ENCODE measurements around the gene FAM168A. TPM values are rescaled to one million over a fixed set of nuclear protein-coding genes. Genes with fewer than 3 reads are reported as not detected.

FAM168A gene
- total RNA-seq, 1 donor from 2014 or later: 19.3 TPM

- peaks cover 10% of the 10 kb centered on the region for H3K36me3 Mint-ChIP-seq
- no peak overlapping the region for H3K4me3 Mint-ChIP-seq
- Histone ChIP-seq H3K27ac (no peak overlapping the region), H3K4me2 (no peak overlapping the region), H2AFZ (replicated peaks) (no peak overlapping the region), H3K27me3 (no peaks in the 10 kb centered on the region), H3K9me3 (ENCODE audit: low read depth) (no peaks in the 10 kb centered on the region), H3K4me1 (peaks cover 15% of the 10 kb centered on the region), H3K4me3 (no peak overlapping the region), H3K9ac (no peak overlapping the region), H4K20me1 (ENCODE audit: low read depth) (peaks cover 17% of the 10 kb centered on the region), H3K36me3 (no peaks in the 10 kb centered on the region), H3K79me2 (ENCODE audit: low read depth) (no peaks in the 10 kb centered on the region), H3F3A (ENCODE audit: low read depth) (peaks cover 19% of the 10 kb centered on the region)
- H3K27me3 Mint-ChIP-seq (ENCODE audit: insufficient read depth, low read depth): peaks cover 7% of the 10 kb centered on the region
- H3K9me3 Mint-ChIP-seq: no peaks in the 10 kb centered on the region
- peak overlapping the region; percentile 14 for H3K27ac Mint-ChIP-seq
- TF ChIP-seq EZH2phosphoT487 (IDR thresholded peaks at IDR 0.05) (no peak), CTCF (IDR thresholded peaks at IDR 0.05) (no peak), EZH2 (IDR thresholded peaks at IDR 0.05) (no peak)
- peaks cover 8% of the 10 kb centered on the region for H3K4me1 Mint-ChIP-seq
- peak; percentile 24 for DNase-seq (ENCODE audit: low spot score)
Observed at GRCh38 chr11:73401924-73402833, 195.7 kb downstream of the FAM168A start.

- no peak for TF ChIP-seq EZH2 (IDR thresholded peaks at IDR 0.05)
- no peak for TF ChIP-seq EZH2phosphoT487 (IDR thresholded peaks at IDR 0.05)
- no peak for TF ChIP-seq CTCF (IDR thresholded peaks at IDR 0.05)
- no peak overlapping the region for H3K9ac ChIP-seq
- DNase-seq (ENCODE audit: low spot score): no peak
Observed at GRCh38 chr11:73401217-73401923, 196.5 kb downstream of the FAM168A start.

GRCh38 chr11:73400293-73400692 lies 197.6 kb downstream of the FAM168A start:
- H3K9ac ChIP-seq: no peak overlapping the region
- H3K36me3 ChIP-seq: no peaks in the 10 kb centered on the region
- Mint-ChIP-seq H3K9me3 (no peaks in the 10 kb centered on the region), H3K4me3 (no peak overlapping the region), H3K36me3 (peaks cover 4% of the 10 kb centered on the region), H3K27me3 (ENCODE audit: insufficient read depth, low read depth) (peaks cover 7% of the 10 kb centered on the region), H3K27ac (no peak overlapping the region), H3K4me1 (peaks cover 13% of the 10 kb centered on the region)
- TF ChIP-seq CTCF (IDR thresholded peaks at IDR 0.05) (no peak), EZH2 (IDR thresholded peaks at IDR 0.05) (no peak), EZH2phosphoT487 (IDR thresholded peaks at IDR 0.05) (no peak)
- peaks cover 17% of the 10 kb centered on the region for H4K20me1 ChIP-seq (ENCODE audit: low read depth)
- H3K9me3 ChIP-seq (ENCODE audit: low read depth): no peaks in the 10 kb centered on the region
- H2AFZ ChIP-seq (replicated peaks): no peak overlapping the region
- H3K4me3 ChIP-seq: no peak overlapping the region
- peaks cover 19% of the 10 kb centered on the region for H3F3A ChIP-seq (ENCODE audit: low read depth)
- no peak overlapping the region for H3K27ac ChIP-seq
- no peak overlapping the region for H3K4me2 ChIP-seq
- no peaks in the 10 kb centered on the region for H3K79me2 ChIP-seq (ENCODE audit: low read depth)
- peak; percentile 38 for DNase-seq (ENCODE audit: low spot score)
- peaks cover 15% of the 10 kb centered on the region for H3K4me1 ChIP-seq
- no peaks in the 10 kb centered on the region for H3K27me3 ChIP-seq

More at GRCh38 chr11:73401217-73401923, 196.5 kb downstream of the FAM168A start:
- peaks cover 19% of the 10 kb centered on the region for H3F3A ChIP-seq (ENCODE audit: low read depth)
- H3K27me3 ChIP-seq: no peaks in the 10 kb centered on the region
- H3K27me3 Mint-ChIP-seq (ENCODE audit: insufficient read depth, low read depth): peaks cover 7% of the 10 kb centered on the region
- H3K27ac Mint-ChIP-seq: peak overlapping the region; percentile 14
- H3K4me1 ChIP-seq: peaks cover 15% of the 10 kb centered on the region
- peaks cover 17% of the 10 kb centered on the region for H4K20me1 ChIP-seq (ENCODE audit: low read depth)
- H3K4me1 Mint-ChIP-seq: peaks cover 8% of the 10 kb centered on the region
- H3K27ac ChIP-seq: no peak overlapping the region
- no peak overlapping the region for H3K4me3 Mint-ChIP-seq
- H3K9me3 Mint-ChIP-seq: no peaks in the 10 kb centered on the region
- no peak overlapping the region for H2AFZ ChIP-seq (replicated peaks)
- no peak overlapping the region for H3K4me3 ChIP-seq
- H3K9me3 ChIP-seq (ENCODE audit: low read depth): no peaks in the 10 kb centered on the region
- H3K79me2 ChIP-seq (ENCODE audit: low read depth): no peaks in the 10 kb centered on the region
- no peaks in the 10 kb centered on the region for H3K36me3 ChIP-seq
- peaks cover 7% of the 10 kb centered on the region for H3K36me3 Mint-ChIP-seq
- H3K4me2 ChIP-seq: no peak overlapping the region
